Measurements from ENCODE around the gene HIVEP1. TPM values are rescaled to one million over a fixed set of nuclear protein-coding genes. Genes with fewer than 3 reads are reported as not detected.
"Not testable (repeated sequence)": the region's sequence is repeated elsewhere in the genome, so short reads cannot be mapped to it uniquely, and the experiment has no call there.

Gene HIVEP1
- total RNA-seq, 2 donors from 2014 or later, result 54.3 to 75.6 TPM

DNA sequence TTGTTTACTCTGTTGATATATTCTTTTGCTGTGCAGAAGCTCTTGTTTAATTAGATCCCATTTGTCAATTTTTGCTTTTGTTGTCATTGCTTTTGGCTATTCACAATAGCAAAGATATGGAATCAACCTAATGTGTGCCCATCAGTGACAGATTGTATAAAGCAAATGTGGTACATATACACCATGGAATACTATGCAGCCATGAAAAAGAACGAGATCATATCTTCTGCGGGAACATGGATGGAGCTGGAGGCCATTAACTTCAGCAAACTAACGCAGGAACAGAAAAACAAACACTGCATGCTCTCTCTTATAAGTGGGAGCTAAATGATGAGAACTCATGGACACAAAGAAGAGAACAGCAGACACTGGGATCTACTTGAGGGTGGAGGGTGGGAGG is 164.7 kb downstream of the HIVEP1 start:
- not testable (repeated sequence) for H3K9me3 Mint-ChIP-seq; H3K36me3 Mint-ChIP-seq; ATAC-seq; DNase-seq (ENCODE audit: low spot score in 2 of 2); H3K27ac Mint-ChIP-seq

- ATAC-seq, result no peak
- no peaks in the 10 kb centered on the region for H3K9me3 Mint-ChIP-seq
- no peak overlapping the region for H3K27ac Mint-ChIP-seq
- no peak for DNase-seq (ENCODE audit: low spot score in 2 of 2)
- peaks cover 0 to 6% of the 10 kb centered on the region in 2 donors for H3K36me3 Mint-ChIP-seq
Observed at GRCh38 chr6:12178521-12178920, 166.4 kb downstream of the HIVEP1 start.

GRCh38 chr6:12181481-12181880 is 169.4 kb downstream of the HIVEP1 start:
- H3K36me3 Mint-ChIP-seq, result peaks cover 0 to 6% of the 10 kb centered on the region in 2 donors
- peaks cover 0 to 4% of the 10 kb centered on the region in 2 donors for H3K9me3 Mint-ChIP-seq
- DNase-seq (ENCODE audit: low spot score in 2 of 2) (no peak), ATAC-seq (no peak)
- H3K27ac Mint-ChIP-seq, result no peak overlapping the region

DNA sequence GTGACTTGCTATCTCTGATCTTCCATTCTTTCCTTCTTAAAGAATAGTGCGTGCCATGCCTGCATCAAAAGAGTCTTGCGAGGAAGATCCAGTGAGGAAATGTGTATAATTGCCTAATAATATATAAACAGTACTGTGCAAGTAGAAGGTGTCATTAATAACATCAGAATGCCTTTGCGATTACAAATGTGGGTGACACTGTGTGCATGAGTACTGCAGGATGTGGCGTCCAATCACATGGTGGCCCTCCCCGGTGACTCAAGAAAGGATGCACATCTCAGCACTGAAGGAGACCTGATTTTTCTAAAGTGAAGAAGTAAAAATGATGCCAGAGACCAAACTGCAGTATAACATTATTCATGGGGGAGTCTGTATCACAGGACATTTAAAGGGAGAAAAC is 170.6 kb downstream of the HIVEP1 start:
- ATAC-seq (peak in 1 of 2 donors; percentile 38), DNase-seq (ENCODE audit: low spot score in 2 of 2) (no peak)
- Mint-ChIP-seq H3K36me3 (peaks cover 0 to 6% of the 10 kb centered on the region in 2 donors), H3K27ac (no peak overlapping the region), H3K9me3 (peaks cover 0 to 4% of the 10 kb centered on the region in 2 donors)

GRCh38 chr6:12185081-12185673 is 173.1 kb downstream of the HIVEP1 start:
- Mint-ChIP-seq H3K9me3 (peaks cover 0 to 4% of the 10 kb centered on the region in 2 donors), H3K27ac (no peak overlapping the region), H3K36me3 (peaks cover 0 to 6% of the 10 kb centered on the region in 2 donors)
- DNase-seq (ENCODE audit: low spot score in 2 of 2), result no peak
- ATAC-seq, result no peak

DNA sequence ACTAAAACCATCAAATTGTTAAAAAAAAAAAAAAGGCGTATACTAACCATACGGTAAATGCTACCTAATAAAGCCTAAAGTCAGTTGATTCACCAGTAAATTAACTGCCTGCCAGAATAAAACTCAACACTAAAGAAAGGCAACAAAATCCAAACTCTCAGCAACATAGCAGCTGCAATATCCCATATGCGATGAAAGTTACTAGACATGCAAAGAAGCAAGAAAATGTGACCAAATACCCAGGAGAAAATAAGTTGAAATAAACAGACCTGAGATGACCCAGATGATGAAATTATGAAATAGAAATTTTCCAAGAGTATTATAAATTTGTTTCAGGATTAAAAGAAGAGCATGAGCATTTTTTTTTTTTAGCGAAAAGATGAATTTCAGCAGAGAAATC is 174.4 kb downstream of the HIVEP1 start:
- Mint-ChIP-seq H3K27ac (no peak overlapping the region), H3K36me3 (peaks cover 0 to 6% of the 10 kb centered on the region in 2 donors), H3K9me3 (peaks cover 0 to 4% of the 10 kb centered on the region in 2 donors)
- DNase-seq (ENCODE audit: low spot score in 2 of 2) (no peak), ATAC-seq (no peak)

- DNase-seq (ENCODE audit: low spot score in 2 of 2) (no peak), ATAC-seq (no peak)
- Mint-ChIP-seq H3K27ac (no peak overlapping the region), H3K36me3 (no peaks in the 10 kb centered on the region), H3K9me3 (peaks cover 0 to 4% of the 10 kb centered on the region in 2 donors)
Observed at GRCh38 chr6:12189150-12189549, 177.0 kb downstream of the HIVEP1 start.

DNA sequence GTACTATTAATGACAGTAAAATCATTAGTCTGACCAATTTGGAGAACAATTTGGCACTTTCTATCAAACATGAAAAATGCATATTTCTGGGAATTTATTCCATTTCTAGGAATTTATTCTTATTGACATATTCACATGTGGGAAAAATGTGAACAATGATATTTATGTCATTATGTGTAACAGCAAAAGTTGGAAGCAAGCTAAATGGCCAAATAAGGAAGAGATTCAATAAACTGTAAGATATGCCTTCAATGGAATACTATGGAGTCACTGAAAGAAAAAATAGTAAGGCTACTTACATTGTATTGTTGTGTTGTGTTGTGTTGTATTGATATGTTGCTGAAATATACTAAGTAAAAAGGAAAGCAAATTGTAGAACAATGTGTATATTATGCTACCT is 177.5 kb downstream of the HIVEP1 start:
- H3K36me3 Mint-ChIP-seq, result no peaks in the 10 kb centered on the region
- ATAC-seq, result no peak

DNA sequence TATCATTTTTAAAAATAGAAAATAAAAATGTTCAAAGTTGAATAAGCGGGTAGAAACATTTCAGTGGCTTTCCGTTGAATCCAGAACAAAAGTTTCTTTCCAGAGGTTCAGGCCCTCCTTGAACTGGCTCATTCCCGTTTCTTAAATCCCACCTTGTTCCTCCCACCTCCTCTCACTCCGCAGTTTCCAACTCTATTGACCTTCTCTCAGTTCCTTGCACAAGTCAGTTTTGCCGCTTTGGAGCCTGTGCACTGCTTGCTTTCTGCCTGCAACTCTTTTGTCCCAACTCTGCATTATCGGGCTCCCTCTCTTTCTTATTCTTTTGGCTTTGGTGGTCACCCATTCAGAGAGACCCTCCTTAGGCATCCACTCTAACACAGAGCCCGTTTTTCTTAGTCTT is 178.1 kb downstream of the HIVEP1 start:
- DNase-seq (ENCODE audit: low spot score in 2 of 2) (no peak), ATAC-seq (no peak)
- no peak overlapping the region for H3K27ac Mint-ChIP-seq

More for the DNA sequence above, 177.5 kb downstream of the HIVEP1 start:
- Mint-ChIP-seq H3K27ac (no peak overlapping the region), H3K9me3 (peaks cover 0 to under 1% of the 10 kb centered on the region in 2 donors)
- no peak for DNase-seq (ENCODE audit: low spot score in 2 of 2)

DNA sequence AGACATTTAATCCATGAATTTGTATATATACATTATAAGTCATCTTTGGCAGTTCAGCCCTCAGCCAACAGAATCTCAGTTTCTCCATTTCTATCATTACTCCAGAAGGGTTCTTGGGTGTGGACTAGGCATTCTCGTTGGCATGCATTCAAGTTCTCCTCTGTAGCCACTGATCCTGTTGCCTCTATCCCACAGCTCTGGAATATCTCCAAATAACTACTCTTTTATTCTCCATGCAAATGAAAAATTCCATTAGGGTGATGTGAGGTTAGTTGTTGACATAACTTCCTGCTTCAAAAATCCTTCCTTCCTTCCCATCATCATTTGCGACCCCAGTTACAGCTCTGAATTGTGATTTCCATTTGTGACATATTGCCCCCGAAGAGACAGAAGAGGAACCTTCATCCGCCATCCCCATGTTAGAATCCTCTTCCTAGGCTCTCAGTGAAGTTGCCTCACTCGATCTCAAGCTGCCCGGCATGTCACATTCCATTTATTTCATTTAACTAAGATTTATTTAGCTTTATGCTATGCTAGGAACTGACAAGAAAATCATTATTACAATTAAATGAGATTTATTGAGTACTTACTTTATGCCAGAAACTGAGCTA is 184.3 kb downstream of the HIVEP1 start:
- H3K9me3 Mint-ChIP-seq, result no peaks in the 10 kb centered on the region
- no peak for ATAC-seq
- H3K36me3 Mint-ChIP-seq, result no peaks in the 10 kb centered on the region
- DNase-seq (ENCODE audit: low spot score in 2 of 2), result no peak
- no peak overlapping the region for H3K27ac Mint-ChIP-seq

More for the DNA sequence above, 178.1 kb downstream of the HIVEP1 start:
- Mint-ChIP-seq H3K36me3 (no peaks in the 10 kb centered on the region), H3K9me3 (no peaks in the 10 kb centered on the region)

DNA sequence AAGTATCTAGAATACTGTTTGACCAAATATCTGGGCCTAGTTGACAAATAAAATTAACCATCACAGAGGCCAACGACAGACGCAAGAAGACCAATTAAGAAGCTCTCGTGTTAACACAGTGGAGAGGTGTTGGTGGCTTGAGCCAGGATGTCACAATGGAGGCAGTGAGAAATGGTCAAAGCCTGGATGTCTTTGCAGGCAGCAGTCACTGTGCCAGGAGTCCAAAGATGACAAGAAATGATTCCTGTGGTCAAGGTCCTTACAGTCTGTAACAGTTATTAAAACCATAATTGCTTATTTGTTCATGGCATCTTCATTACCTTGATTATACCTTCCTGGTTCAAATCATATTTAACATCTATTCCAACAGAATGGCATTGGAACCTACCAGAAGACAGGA is 186.7 kb downstream of the HIVEP1 start:
- Mint-ChIP-seq H3K27ac (no peak overlapping the region), H3K9me3 (no peaks in the 10 kb centered on the region), H3K36me3 (no peaks in the 10 kb centered on the region)
- DNase-seq (ENCODE audit: low spot score in 2 of 2) (no peak), ATAC-seq (no peak)

DNA sequence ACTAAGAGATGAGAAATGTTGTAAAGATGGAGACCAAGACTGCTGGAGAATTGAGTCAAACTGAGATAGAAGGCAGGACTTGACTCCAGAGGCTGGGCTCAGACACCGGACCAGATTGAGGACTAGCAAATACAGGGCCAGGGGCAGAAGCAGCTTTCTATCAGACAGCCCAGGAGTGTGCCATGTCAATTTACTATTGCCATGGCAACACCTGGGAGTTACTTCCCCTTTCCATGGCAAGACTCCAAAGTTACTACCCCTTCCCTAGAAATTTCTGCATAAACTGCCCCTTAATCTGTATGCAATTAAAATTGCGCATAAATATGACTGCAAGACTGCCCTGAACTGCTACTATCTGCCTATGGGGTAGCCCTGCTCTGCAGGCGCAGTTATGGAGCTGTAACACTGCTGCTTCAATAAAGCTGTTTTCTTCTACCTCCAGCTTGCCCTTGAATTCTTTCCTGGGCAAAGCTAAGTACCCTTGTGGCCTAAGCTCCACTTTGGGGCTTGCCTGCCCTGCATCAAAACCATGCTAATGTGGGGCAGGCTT is 188.0 kb downstream of the HIVEP1 start:
- ATAC-seq (no peak), DNase-seq (ENCODE audit: low spot score in 2 of 2) (no peak)
- Mint-ChIP-seq H3K27ac (no peak overlapping the region), H3K36me3 (no peaks in the 10 kb centered on the region), H3K9me3 (no peaks in the 10 kb centered on the region)

GRCh38 chr6:12200761-12201160 is 188.6 kb downstream of the HIVEP1 start:
- Mint-ChIP-seq H3K9me3 (no peaks in the 10 kb centered on the region), H3K36me3 (no peaks in the 10 kb centered on the region), H3K27ac (no peak overlapping the region)
- ATAC-seq (no peak), DNase-seq (ENCODE audit: low spot score in 2 of 2) (no peak)

- ATAC-seq, result no peak
- H3K36me3 Mint-ChIP-seq, result no peaks in the 10 kb centered on the region
- H3K27ac Mint-ChIP-seq, result no peak overlapping the region
Observed at GRCh38 chr6:12203001-12203400, 190.9 kb downstream of the HIVEP1 start.

DNA sequence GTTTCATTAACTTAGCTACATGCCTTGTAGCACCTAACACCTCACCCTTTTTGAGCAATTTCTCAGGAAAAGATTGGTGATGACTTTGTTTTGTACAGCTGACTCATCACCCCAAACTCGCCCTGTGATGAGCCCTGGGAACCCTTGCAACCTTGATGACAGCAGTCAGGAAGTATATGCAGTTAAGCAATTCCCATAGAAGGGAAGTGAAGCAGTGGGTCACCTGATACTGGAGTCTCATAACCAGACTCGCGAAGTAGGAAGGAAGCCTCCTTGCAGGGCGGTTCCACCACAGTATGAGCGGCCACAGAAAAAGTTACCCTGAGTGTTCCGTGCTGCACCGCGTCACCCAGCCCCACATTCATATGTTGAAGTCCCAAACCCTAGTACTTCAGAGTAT is 196.1 kb downstream of the HIVEP1 start:
- H3K27ac Mint-ChIP-seq, result no peak overlapping the region
- ATAC-seq, result peak; percentile 66 to 88
- H3K36me3 Mint-ChIP-seq, result no peaks in the 10 kb centered on the region
- no peak for DNase-seq (ENCODE audit: low spot score in 2 of 2)
- H3K9me3 Mint-ChIP-seq, result no peaks in the 10 kb centered on the region

More at GRCh38 chr6:12203001-12203400, 190.9 kb downstream of the HIVEP1 start:
- DNase-seq (ENCODE audit: low spot score in 2 of 2), result no peak
- no peaks in the 10 kb centered on the region for H3K9me3 Mint-ChIP-seq

- Mint-ChIP-seq H3K27ac (no peak overlapping the region), H3K36me3 (no peaks in the 10 kb centered on the region), H3K9me3 (no peaks in the 10 kb centered on the region)
- DNase-seq (ENCODE audit: low spot score in 2 of 2) (no peak), ATAC-seq (peak in 1 of 2 donors; percentile 4)
Observed at GRCh38 chr6:12208673-12209072, 196.6 kb downstream of the HIVEP1 start.
